K562 (cell line): ENCODE results near the gene RABGAP1L. TPM values are rescaled to one million over a fixed set of nuclear protein-coding genes. Genes with fewer than 3 reads are reported as not detected.
A peak's percentile ranks its signal among the peaks of the same experiment; 100 is the strongest.

ENCODE experiments used
- ATAC-seq: fragments of 200-7000 bp; cut with Tn5 transposase; 3 replicates; pipeline ENCODE4 v1.9.1; 2020; ENCODE audit warnings: moderate library complexity
- BruUV-seq: library from RNA; stranded (reverse); fragments of 400-500 nt; replicated peaks from 2 replicates; lab custom pipeline; 2021; lab: Mats Ljungman, UMichigan
- CTCF ChIA-PET: fragments of 300-600 bp; formaldehyde crosslinking; extraction: SDS; loops from one replicate; lab custom pipeline; 2021; ENCODE audit warnings: low intra/inter-chr PET ratio; lab: Yijun Ruan, JAX
- POLR2A ChIA-PET: fragments of 300-600, 350-650 bp; sonication (Branson Sonifier 250); formaldehyde crosslinking; extraction: SDS; loops from one replicate; lab custom pipeline; 2021; ENCODE audit warnings: antibody characterized with exemption, inconsistent platforms; lab: Yijun Ruan, JAX
- DNase-seq, 4 experiments: peaks; one replicate each; pipeline versions ENCODE4 v3.0.0 to v3.0.0-alpha.2; 2011 to 2018; ENCODE audit warnings: low spot score in 3 of 4, mixed read lengths in 3 of 4; ENCODE audit errors: extremely low read depth in 1 of 4
- FAIRE-seq: peaks from 2 replicates; lab custom pipeline; 2011; peaks lifted over from hg19 to GRCh38; lab: Jason Lieb, UNC
- H2AFZ ChIP-seq: 2 replicates; pipeline ENCODE4 v1.6.0; 2011; ENCODE audit warnings: low read depth, low read length, control low read depth, inconsistent platforms
- H3K27ac ChIP-seq: fragments of 200-600 bp; 3 replicates; pipeline ENCODE4 v1.8.0; 2011; ENCODE audit warnings: low read depth, mild to moderate bottlenecking, control low read depth, inconsistent platforms, low read length, moderate library complexity, mixed read lengths; ENCODE audit errors: extremely low read depth
- H3K27me3 ChIP-seq, 2 experiments: fragments of 300-600 bp in 1 of 2; 2 replicates in 1 of 2; 3 replicates in 1 of 2; pipeline versions ENCODE4 v1.6.0 to v1.8.0; 2011; ENCODE audit warnings: inconsistent platforms in 2 of 2, low read length in 2 of 2, mild to moderate bottlenecking in 1 of 2, mixed read lengths in 1 of 2, moderate library complexity in 1 of 2; ENCODE audit not compliant: control insufficient read depth in 2 of 2, insufficient read depth in 2 of 2
- H3K36me3 ChIP-seq: fragments of 300-600 bp; 3 replicates; pipeline ENCODE4 v1.8.0; 2011; ENCODE audit warnings: mild to moderate bottlenecking, low read length, inconsistent platforms; ENCODE audit not compliant: control insufficient read depth, insufficient read depth
- H3K4me1 ChIP-seq, 2 experiments: fragments of 200-600 bp in 1 of 2; replicated peaks in 1 of 2; 2 replicates in 1 of 2; 3 replicates in 1 of 2; pipeline versions ENCODE4 v1.5.1 to v1.8.0; 2011; ENCODE audit warnings: inconsistent platforms in 2 of 2, low read length in 2 of 2, mild to moderate bottlenecking in 1 of 2, mixed read lengths in 1 of 2, moderate library complexity in 1 of 2; ENCODE audit not compliant: control insufficient read depth in 2 of 2, insufficient read depth in 2 of 2
- H3K4me2 ChIP-seq: 2 replicates; pipeline ENCODE4 v1.6.1; 2011; ENCODE audit warnings: low read length, control low read depth, inconsistent platforms, mixed read lengths; ENCODE audit not compliant: insufficient read depth
- H3K4me3 ChIP-seq: fragments of 200-600 bp; sonication (generic), shearing (Covaris generic); 2 replicates; pipeline ENCODE4 v1.5.1; 2016; ENCODE audit warnings: control low read depth, inconsistent platforms
- H3K79me2 ChIP-seq: fragments of 200-600 bp; 3 replicates; pipeline ENCODE4 v1.8.0; 2011; ENCODE audit warnings: low read length, inconsistent platforms; ENCODE audit not compliant: control insufficient read depth, insufficient read depth
- H3K9ac ChIP-seq, 2 experiments: 2 replicates each; pipeline versions ENCODE4 v1.6.0 to v1.6.1; 2011; ENCODE audit warnings: low read depth in 2 of 2, low read length in 2 of 2, control low read depth in 1 of 2, inconsistent platforms in 1 of 2, mild to moderate bottlenecking in 1 of 2, mixed read lengths in 1 of 2; ENCODE audit not compliant: insufficient read depth in 1 of 2
- H3K9me1 ChIP-seq: one replicate; pipeline ENCODE4 v1.6.0; 2011; ENCODE audit warnings: inconsistent platforms, mild to moderate bottlenecking, low read length, moderate library complexity; ENCODE audit not compliant: control insufficient read depth, insufficient read depth
- H3K9me3 ChIP-seq: replicated peaks from 2 replicates; pipeline ENCODE4 v1.5.1; 2011; ENCODE audit warnings: low read depth, low read length, inconsistent platforms; ENCODE audit not compliant: control insufficient read depth, insufficient read depth
- H4K20me1 ChIP-seq: replicated peaks from 2 replicates; pipeline ENCODE4 v1.6.1; 2011; ENCODE audit warnings: low read length, inconsistent platforms, mixed read lengths; ENCODE audit not compliant: control insufficient read depth, insufficient read depth
- CEBPB ChIP-seq: fragments of 450-650 bp; IDR thresholded peaks from 2 replicates; pipeline ENCODE4 v1.6.1; 2016; ENCODE audit warnings: missing genetic modification characterization, missing compliant biosample characterization
- CEBPG ChIP-seq, 3 experiments: fragments of 200-800 bp in 1 of 3; sonication (Bioruptor generic) in 1 of 3; sonication (generic) in 1 of 3; formaldehyde crosslinking in 1 of 3; IDR thresholded peaks in 2 of 3; conservative IDR thresholded peaks in 1 of 3; 2 replicates each; pipeline versions ENCODE4 v1.6.1 to v1.8.0; 2016 to 2022; ENCODE audit warnings: missing compliant biosample characterization in 2 of 3, missing genetic modification characterization in 2 of 3, mild to moderate bottlenecking in 1 of 3, missing genetic modification reagents in 1 of 3
- CTCFL ChIP-seq: IDR thresholded peaks from 2 replicates; pipeline ENCODE4 v1.6.1; 2011; ENCODE audit warnings: borderline replicate concordance, low read depth, mild to moderate bottlenecking, moderate library complexity, low read length; ENCODE audit not compliant: insufficient read depth, poor library complexity, severe bottlenecking
- E2F6 ChIP-seq, 2 experiments: IDR thresholded peaks; 2 replicates each; pipeline ENCODE4 v1.6.1; 2011; ENCODE audit warnings: borderline replicate concordance in 1 of 2, control low read depth in 1 of 2, low read depth in 1 of 2, low read length in 1 of 2, mild to moderate bottlenecking in 1 of 2, mixed read lengths in 1 of 2, moderate library complexity in 1 of 2; ENCODE audit not compliant: insufficient read depth in 1 of 2, insufficient read length in 1 of 2, poor library complexity in 1 of 2, severe bottlenecking in 1 of 2; ENCODE audit errors: extremely low read depth in 1 of 2
- ELK1 ChIP-seq: sonication (generic); formaldehyde crosslinking; IDR thresholded peaks from 2 replicates; pipeline ENCODE4 v1.8.1; 2022; ENCODE audit warnings: missing genetic modification reagents
- HDGF ChIP-seq: fragments of 450-650 bp; IDR thresholded peaks from 2 replicates; pipeline ENCODE4 v1.6.1; 2016
- MTA2 ChIP-seq: fragments of 450-650 bp; IDR thresholded peaks from 2 replicates; pipeline ENCODE4 v1.6.1; 2016; ENCODE audit warnings: low read depth
- NFE2L1 ChIP-seq: fragments of 450-650 bp; IDR thresholded peaks from 2 replicates; pipeline ENCODE4 v1.6.1; 2016; ENCODE audit warnings: missing genetic modification characterization, low read depth, mild to moderate bottlenecking, missing compliant biosample characterization, moderate library complexity, borderline replicate concordance
- PHTF2 ChIP-seq: fragments of 250-450 bp; sonication (Bioruptor Pico); IDR thresholded peaks from 2 replicates; pipeline ENCODE4 v1.5.0; 2021; ENCODE audit warnings: mild to moderate bottlenecking
- RBM39 ChIP-seq: fragments of 200-400 bp; formaldehyde crosslinking; optimal IDR thresholded peaks from 2 replicates; pipeline ENCODE3; 2018; ENCODE audit warnings: low read depth, low read length
- WGBS: fragments of 100-300 bp; shearing (Covaris generic); methylation state at CpG from one replicate; pipeline ENCODE4 v1.1.6; 2016; ENCODE audit warnings: low coverage, mixed read lengths; ENCODE audit not compliant: insufficient coverage; ENCODE audit errors: missing lambda C conversion rate; 5-methylcytosine and 5-hydroxymethylcytosine counted together
- in situ Hi-C: fragments of 300-500 bp; cut with MboI; formaldehyde crosslinking; loops from 4 replicates; pipeline ENCODE4 v1.15.0; 2018; ENCODE audit warnings: inconsistent platforms, mixed read lengths
- intact Hi-C: fragments of 100-400 bp; cut with micrococcal nuclease; formaldehyde crosslinking; loops from 2 replicates; pipeline ENCODE4 v1.14.2; 2022
- polyA plus RNA-seq, 8 experiments: library from polyadenylated mRNA; depleted of rRNA in 4 of 8; stranded (reverse) in 5 of 8; unstranded in 3 of 8; fragments of >200 nt; fragmentation: Nextera tagmentation in 2 of 8; fragmentation: Illumina TruSeq in 1 of 8; extraction: Ambion mirVana in 2 of 8; extraction: Trizol in 1 of 8; gene quantifications; 2 replicates each; pipeline versions ENCODE4 v1.2.1 to v1.2.3, GENCODE V29; 2011 to 2014; ENCODE audit warnings: inconsistent platforms in 1 of 8, missing spikeins in 1 of 8
- total RNA-seq, 7 experiments: library from RNA; depleted of rRNA in 6 of 7; stranded (reverse); fragments of >200 nt in 6 of 7; fragmentation: Illumina TruSeq in 2 of 7; extraction: Trizol in 2 of 7; gene quantifications; 2 replicates each; pipeline versions ENCODE4 v1.2.1 to v1.2.3, GENCODE V29; 2011 to 2021; ENCODE audit warnings: low replicate concordance in 1 of 7
- TF ChIP-seq, protein P1 (sequence below), 2 experiments: fragments of 450-650 bp in 1 of 2; sonication (generic) in 1 of 2; formaldehyde crosslinking in 1 of 2; IDR thresholded peaks in 1 of 2; conservative IDR thresholded peaks in 1 of 2; 2 replicates each; pipeline versions ENCODE4 v1.6.1 to v1.8.1; 2016 to 2023; ENCODE audit warnings: mild to moderate bottlenecking in 2 of 2, moderate library complexity in 2 of 2, inconsistent platforms in 1 of 2, missing genetic modification reagents in 1 of 2
- TF ChIP-seq, protein P2 (sequence below): IDR thresholded peaks from 2 replicates; pipeline ENCODE4 v1.6.1; 2011; ENCODE audit not compliant: insufficient read length; ENCODE audit errors: extremely low read depth

The RABGAP1L gene
- total and polyA plus RNA-seq, 9 of the 15 experiments (the other 6 are each of a cell fraction or from before 2014, with no cell fraction given): 16.5 to 44.9 (median 26.7) TPM

GRCh38 chr1:174720618-174721017 is 561.3 kb downstream of the RABGAP1L start:
- in situ Hi-C loops: no loop called here
- H4K20me1 ChIP-seq: no peaks in the 10 kb centered on the region
- no peak overlapping the region for H3K9ac ChIP-seq
- H3K4me2 ChIP-seq: no peak overlapping the region
- intact Hi-C loops: no loop called here
- CTCF ChIA-PET: no interaction called here
- DNase-seq (no peak), ATAC-seq (no peak), FAIRE-seq (no peak)
- no peaks in the 10 kb centered on the region for H3K79me2 ChIP-seq
- H3K36me3 ChIP-seq: no peaks in the 10 kb centered on the region
- WGBS: 17% methylated on average over 1 of the region's 1 CpG
- no peak overlapping the region for H3K27ac ChIP-seq
- no peak overlapping the region for H3K4me3 ChIP-seq
- no peaks in the 10 kb centered on the region for H3K9me3 ChIP-seq
- POLR2A ChIA-PET: interaction anchor here (0.6 kb wide), 1 partner anchor 1513 kb away, joined by 3 read pairs; no protein-coding TSS in a partner anchor
- H3K27me3 ChIP-seq: no peaks in the 10 kb centered on the region
- BruUV-seq: no TSS peak
- no peaks in the 10 kb centered on the region for H3K9me1 ChIP-seq
- no peak overlapping the region for H2AFZ ChIP-seq
- H3K4me1 ChIP-seq: no peaks in the 10 kb centered on the region
- TF ChIP-seq ELK1 (no peak), CEBPG (CRISPR knock-in tag; IDR thresholded peaks at IDR 0.05) (0 out of 2 replicates have a peak, but pooled peaks have one; percentile 22), CEBPG (tag; conservative IDR thresholded peaks at IDR 0.05 in 1 of 2, IDR thresholded peaks at IDR 0.05 in 1 of 2) (peak; percentile 63 to 70), PHTF2 (CRISPR knock-in tag) (no peak), CTCFL (no peak), CEBPB (tag) (peak; percentile 19; the same call in 1 of the 2 replicates), MTA2 (no peak), HDGF (no peak), E2F6 (IDR thresholded peaks at IDR 0.05; ENCODE audit: borderline replicate concordance in 1 of 2, extremely low read depth in 1 of 2, insufficient read depth in 1 of 2, insufficient read length in 1 of 2, low read depth in 1 of 2, low read length in 1 of 2, poor library complexity in 1 of 2, severe bottlenecking in 1 of 2) (no peak), RBM39 (no peak), NFE2L1 (no peak)
- TF ChIP-seq, protein P1, sequence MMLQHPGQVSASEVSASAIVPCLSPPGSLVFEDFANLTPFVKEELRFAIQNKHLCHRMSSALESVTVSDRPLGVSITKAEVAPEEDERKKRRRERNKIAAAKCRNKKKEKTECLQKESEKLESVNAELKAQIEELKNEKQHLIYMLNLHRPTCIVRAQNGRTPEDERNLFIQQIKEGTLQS (IDR thresholded peaks at IDR 0.05): peak; percentile 75
- TF ChIP-seq, protein P1 (CRISPR knock-in tag; conservative IDR thresholded peaks at IDR 0.05): no peak
- TF ChIP-seq, protein P2, sequence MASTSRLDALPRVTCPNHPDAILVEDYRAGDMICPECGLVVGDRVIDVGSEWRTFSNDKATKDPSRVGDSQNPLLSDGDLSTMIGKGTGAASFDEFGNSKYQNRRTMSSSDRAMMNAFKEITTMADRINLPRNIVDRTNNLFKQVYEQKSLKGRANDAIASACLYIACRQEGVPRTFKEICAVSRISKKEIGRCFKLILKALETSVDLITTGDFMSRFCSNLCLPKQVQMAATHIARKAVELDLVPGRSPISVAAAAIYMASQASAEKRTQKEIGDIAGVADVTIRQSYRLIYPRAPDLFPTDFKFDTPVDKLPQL: no peak
